Glomerular visceral epithelial cell (primary cell): ENCODE measurements around the gene OR13D1.
"Not testable (repeated sequence)": the region's sequence is repeated elsewhere in the genome, so short reads cannot be mapped to it uniquely, and the experiment has no call there.

ENCODE experiments used
- DNase-seq: peaks from one replicate; pipeline ENCODE4 v3.0.0-alpha.2; 2016; ENCODE audit errors: extremely low spot score

Gene OR13D1, protein sequence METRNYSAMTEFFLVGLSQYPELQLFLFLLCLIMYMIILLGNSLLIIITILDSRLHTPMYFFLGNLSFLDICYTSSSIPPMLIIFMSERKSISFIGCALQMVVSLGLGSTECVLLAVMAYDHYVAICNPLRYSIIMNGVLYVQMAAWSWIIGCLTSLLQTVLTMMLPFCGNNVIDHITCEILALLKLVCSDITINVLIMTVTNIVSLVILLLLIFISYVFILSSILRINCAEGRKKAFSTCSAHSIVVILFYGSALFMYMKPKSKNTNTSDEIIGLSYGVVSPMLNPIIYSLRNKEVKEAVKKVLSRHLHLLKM

GRCh38 chr9:104694218-104694617 is at the start of gene OR13D1:
TSS of gene OR13D1 (plus strand) at chr9:104694518. CDS start at chr9:104694518, 0 bp downstream.
- no peak for DNase-seq

DNA sequence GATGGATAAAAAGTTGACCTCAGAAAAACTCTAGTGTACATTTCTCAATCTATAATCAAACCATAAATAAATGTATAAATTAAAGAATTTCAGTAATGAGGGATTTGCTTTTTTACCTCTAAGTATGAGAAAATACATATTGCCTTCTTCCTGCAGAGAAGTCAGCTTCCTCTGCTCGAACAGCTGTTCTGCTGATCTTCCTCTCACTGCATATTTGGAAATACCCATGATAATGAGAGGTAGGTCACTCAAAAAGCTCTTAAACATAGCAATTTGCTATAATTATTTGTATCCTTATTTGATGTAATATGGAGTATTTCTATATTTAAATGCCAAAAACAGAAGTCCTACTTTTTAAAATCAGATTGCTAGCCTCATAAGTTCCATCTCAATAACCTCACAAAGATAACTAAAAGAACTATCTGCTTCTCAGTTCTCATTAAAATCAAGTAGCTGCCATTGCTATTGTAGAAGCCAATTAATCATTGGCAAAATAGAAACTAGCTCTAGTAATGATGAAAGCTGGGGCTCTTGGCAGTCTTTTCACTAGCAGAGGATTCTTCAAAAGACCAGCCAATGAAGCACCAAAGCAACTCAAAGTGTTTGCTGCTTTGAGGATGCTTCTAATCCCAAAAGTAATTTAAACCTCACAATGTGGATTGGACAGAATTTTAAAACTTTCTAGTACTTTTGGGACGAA is 35.7 kb upstream of the OR13D1 start:
- no peak for DNase-seq

GRCh38 chr9:104675611-104676010 is 18.7 kb upstream of the OR13D1 start:
- DNase-seq, result no peak

GRCh38 chr9:104682642-104683041 is 11.7 kb upstream of the OR13D1 start:
- peak; percentile 49 for DNase-seq

DNA sequence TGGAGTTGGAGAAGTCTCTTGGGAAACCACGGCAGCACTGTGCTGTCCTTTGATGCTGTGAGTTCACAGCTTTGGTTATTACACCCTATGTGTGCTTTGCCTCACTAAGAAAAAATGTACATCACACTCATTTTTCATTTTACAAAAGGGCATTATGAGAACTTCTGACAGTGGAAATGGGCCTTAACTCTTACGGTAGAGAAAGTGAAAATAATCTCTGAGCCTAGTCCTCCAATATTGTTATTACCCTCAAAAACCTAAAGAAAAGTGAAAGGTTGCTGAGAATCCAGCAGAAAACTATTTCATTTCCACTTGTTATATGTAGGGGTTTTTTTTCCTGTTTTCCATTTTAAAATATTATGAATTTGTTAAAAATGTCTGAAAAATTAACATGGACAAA is 8.2 kb upstream of the OR13D1 start:
- no peak for DNase-seq

DNA sequence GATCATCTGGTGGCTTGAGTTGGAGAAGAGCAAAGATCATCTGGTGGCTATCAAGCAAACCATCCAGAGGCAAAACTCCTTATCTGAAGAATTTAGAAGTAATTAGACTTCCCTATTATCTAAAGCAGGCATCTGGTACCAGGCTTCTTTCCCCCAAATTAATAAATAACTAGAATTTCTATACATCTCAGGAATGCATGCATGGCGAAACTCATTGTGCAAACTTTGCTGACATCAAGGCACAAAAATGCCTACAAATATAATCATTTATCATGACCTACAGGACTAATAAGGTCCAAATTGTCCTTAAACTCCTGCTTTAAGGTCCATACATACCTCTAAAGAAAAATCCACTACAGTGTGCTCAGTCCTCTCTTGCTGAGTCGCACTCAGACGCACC is 6.0 kb downstream of the OR13D1 start:
- DNase-seq, result no peak

DNA sequence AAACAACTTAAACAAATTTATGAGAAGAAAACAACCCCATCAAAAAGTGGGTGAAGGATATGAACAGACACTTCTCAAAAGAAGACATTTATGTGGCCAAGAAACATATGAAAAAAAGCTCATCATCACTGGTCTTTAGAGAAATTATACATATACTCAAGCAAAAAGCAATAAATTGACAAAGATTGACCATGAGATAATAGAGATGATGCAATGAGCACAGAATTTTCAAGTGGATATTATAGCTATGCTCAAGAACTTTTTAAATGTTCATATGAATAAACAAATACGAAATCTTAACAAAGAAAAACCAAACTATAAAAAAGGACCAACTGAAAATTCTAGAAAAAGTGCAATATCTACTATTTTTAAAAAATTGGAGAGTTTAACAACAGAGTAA is 14.4 kb downstream of the OR13D1 start:
- not testable (repeated sequence) for DNase-seq

- DNase-seq, result no peak
Measured at GRCh38 chr9:104711604-104712003, 17.3 kb downstream of the OR13D1 start.

- no peak for DNase-seq
Measured at GRCh38 chr9:104725014-104725413, 30.7 kb downstream of the OR13D1 start.

DNA sequence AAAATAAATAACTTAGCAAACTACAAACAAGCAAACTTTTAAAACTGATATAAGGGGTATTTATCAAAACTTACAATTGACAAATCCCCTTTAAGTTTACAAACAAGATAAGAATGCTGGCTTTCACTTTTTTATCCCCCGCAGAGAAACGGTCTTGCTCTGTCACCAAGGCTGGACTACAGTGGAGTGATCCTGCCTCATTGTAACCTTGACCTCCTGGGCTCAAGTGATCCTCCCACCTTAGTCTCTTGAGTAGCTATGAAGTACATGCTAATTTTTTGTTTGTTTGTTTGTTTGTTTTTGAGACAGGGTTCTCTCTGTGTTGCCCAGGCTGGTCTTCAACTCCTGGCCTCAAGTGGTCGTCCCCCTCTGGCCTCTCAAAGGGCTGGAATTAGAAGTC is 44.1 kb downstream of the OR13D1 start:
- DNase-seq, result no peak

DNA sequence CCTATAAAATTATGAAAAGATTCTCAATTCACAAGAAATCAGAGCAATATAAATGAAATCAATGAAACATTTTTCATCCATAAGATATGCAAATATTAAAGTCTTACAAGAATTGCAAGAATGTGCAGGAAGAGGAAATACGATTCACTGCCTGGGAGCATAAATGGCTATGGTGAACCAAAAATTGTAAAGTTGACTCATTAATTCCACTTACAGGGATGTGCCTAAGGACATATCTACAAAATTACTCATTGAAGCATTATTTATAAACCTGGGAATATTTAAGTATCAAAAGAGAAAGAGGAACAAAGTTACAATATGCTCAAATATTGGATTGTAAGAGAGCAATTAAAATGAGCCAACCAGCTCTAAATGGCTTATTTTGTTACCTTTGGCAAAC is 46.3 kb downstream of the OR13D1 start:
- DNase-seq, result peak; percentile 12

DNA sequence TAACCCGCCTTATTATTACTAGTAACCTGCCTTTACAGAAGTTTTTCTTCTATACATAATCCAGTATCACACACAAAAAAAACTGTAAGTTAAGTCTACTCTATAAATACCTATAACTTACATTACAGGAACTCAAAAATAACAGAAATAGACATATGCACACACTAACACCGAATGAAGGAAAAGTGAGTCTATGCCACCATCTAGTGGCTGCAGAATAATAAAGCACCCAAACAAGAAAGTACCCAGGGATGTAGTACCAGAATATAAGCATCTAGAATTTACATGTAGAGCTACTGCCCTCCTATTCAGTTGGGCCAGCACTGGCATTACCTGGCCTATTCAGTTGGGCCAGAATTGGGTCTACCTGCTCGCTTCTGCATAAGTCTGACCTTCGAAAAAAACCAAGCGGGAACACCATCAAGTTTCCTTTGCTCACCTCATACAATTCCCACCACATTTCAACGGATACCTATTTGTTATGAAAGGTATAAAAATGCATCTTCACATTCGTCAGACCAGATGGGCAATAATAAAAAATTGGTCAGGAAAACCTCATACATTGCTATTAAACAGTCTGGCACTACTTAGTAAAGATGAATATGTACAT is 49.2 kb downstream of the OR13D1 start:
- DNase-seq, result peak; percentile 68
